Liver (tissue), 9 donors: ENCODE data around the gene SYCP2. TPM values are rescaled to one million over a fixed set of nuclear protein-coding genes. Genes with fewer than 3 reads are reported as not detected.
A peak's percentile ranks its signal among the peaks of the same experiment; 100 is the strongest.

Source experiments
- DNase-seq: peaks from one replicate; pipeline ENCODE4 v3.0.0-alpha.2; 2017; ENCODE audit warnings: low spot score
- H3K27ac ChIP-seq, 2 donors: one replicate each; pipeline ENCODE4 v1.7.0; 2013; ENCODE audit warnings: inconsistent platforms in 2 of 2, low read length in 2 of 2, control low read depth in 1 of 2, low read depth in 1 of 2, mild to moderate bottlenecking in 1 of 2
- H3K27me3 ChIP-seq, 4 donors: one replicate each; pipeline versions ENCODE4 v1.6.1 to v1.7.0; 2013; ENCODE audit warnings: low read length in 3 of 4, inconsistent platforms in 1 of 4, mild to moderate bottlenecking in 1 of 4, moderate library complexity in 1 of 4; ENCODE audit not compliant: control insufficient read depth in 4 of 4, insufficient read depth in 4 of 4
- H3K36me3 ChIP-seq, 4 donors: one replicate each; pipeline versions ENCODE4 v1.6.1 to v1.7.0; 2013; ENCODE audit warnings: low read length in 3 of 4, mild to moderate bottlenecking in 3 of 4, low read depth in 1 of 4, moderate library complexity in 1 of 4; ENCODE audit not compliant: control insufficient read depth in 4 of 4, insufficient read depth in 3 of 4
- H3K4me1 ChIP-seq, 4 donors: one replicate each; pipeline versions ENCODE4 v1.6.1 to v1.7.0; 2013; ENCODE audit warnings: low read length in 3 of 4, mild to moderate bottlenecking in 3 of 4, moderate library complexity in 1 of 4; ENCODE audit not compliant: control insufficient read depth in 4 of 4, insufficient read depth in 4 of 4
- H3K4me3 ChIP-seq, 3 donors: one replicate each; pipeline versions ENCODE4 v1.6.1 to v1.7.0; 2013; ENCODE audit warnings: low read length in 3 of 3, control low read depth in 1 of 3, low read depth in 1 of 3, mild to moderate bottlenecking in 1 of 3
- H3K9ac ChIP-seq, 2 donors: one replicate each; pipeline ENCODE4 v1.7.0; 2013; ENCODE audit warnings: low read length in 2 of 2, mild to moderate bottlenecking in 2 of 2, moderate library complexity in 2 of 2, control low read depth in 1 of 2, low read depth in 1 of 2
- H3K9me3 ChIP-seq, 4 donors: one replicate each; pipeline versions ENCODE4 v1.6.1 to v1.7.0; 2013; ENCODE audit warnings: low read length in 3 of 4; ENCODE audit not compliant: control insufficient read depth in 4 of 4
- CTCF ChIP-seq: fragments of 150-350 bp; IDR thresholded peaks from 2 replicates; pipeline ENCODE4 v1.5.1; 2017; ENCODE audit warnings: improper control_type of control experiment, low read depth, low read length; ENCODE audit not compliant: missing input control
- EGR1 ChIP-seq, 2 donors: IDR thresholded peaks; 2 replicates each; pipeline ENCODE4 v1.6.1; 2016 to 2018; ENCODE audit warnings: antibody characterized with exemption in 2 of 2, low read depth in 2 of 2
- FOXA1 ChIP-seq: IDR thresholded peaks from 2 replicates; pipeline ENCODE4 v1.6.1; 2016; ENCODE audit warnings: antibody characterized with exemption
- GABPA ChIP-seq, 2 donors: IDR thresholded peaks in 1 of 2; conservative IDR thresholded peaks in 1 of 2; 2 replicates each; pipeline ENCODE4 v1.6.1; 2016; ENCODE audit warnings: antibody characterized with exemption in 2 of 2, mild to moderate bottlenecking in 1 of 2, moderate library complexity in 1 of 2
- HNF4G ChIP-seq: IDR thresholded peaks from 2 replicates; pipeline ENCODE4 v1.6.1; 2016; ENCODE audit warnings: antibody characterized with exemption
- NR2F2 ChIP-seq: IDR thresholded peaks from 2 replicates; pipeline ENCODE4 v1.6.1; 2016; ENCODE audit warnings: antibody characterized with exemption
- RAD21 ChIP-seq, 2 donors: IDR thresholded peaks; 2 replicates each; pipeline ENCODE4 v1.6.1; 2016; ENCODE audit warnings: antibody characterized with exemption in 2 of 2, mild to moderate bottlenecking in 2 of 2
- REST ChIP-seq: IDR thresholded peaks from 2 replicates; pipeline ENCODE4 v1.6.1; 2016; ENCODE audit warnings: antibody characterized with exemption, mild to moderate bottlenecking
- RXRA ChIP-seq, 2 donors: IDR thresholded peaks; 2 replicates each; pipeline ENCODE4 v1.6.1; 2017 to 2018; ENCODE audit warnings: antibody characterized with exemption in 2 of 2, mild to moderate bottlenecking in 1 of 2
- SP1 ChIP-seq: IDR thresholded peaks from 2 replicates; pipeline ENCODE4 v1.6.1; 2018; ENCODE audit warnings: antibody characterized with exemption, mild to moderate bottlenecking
- TAF1 ChIP-seq: conservative IDR thresholded peaks from 2 replicates; pipeline ENCODE4 v1.6.1; 2016; ENCODE audit warnings: antibody characterized with exemption, mild to moderate bottlenecking
- YY1 ChIP-seq: IDR thresholded peaks from 2 replicates; pipeline ENCODE4 v1.6.1; 2016; ENCODE audit warnings: antibody characterized with exemption, mild to moderate bottlenecking
- WGBS: extraction: QIAGEN DNeasy Blood & Tissue Kit; methylation state at CpG from one replicate; pipeline ENCODE4 v1.1.7; 2013; 5-methylcytosine and 5-hydroxymethylcytosine counted together
- polyA plus RNA-seq, 2 donors: library from polyadenylated mRNA; stranded (reverse) in 1 of 2; unstranded in 1 of 2; fragments of 200-250 nt in 1 of 2; fragments of >200 nt in 1 of 2; fragmentation: Nextera tagmentation in 1 of 2; extraction: Ambion mirVana in 1 of 2; gene quantifications; one replicate each; pipeline versions ENCODE4 v1.2.1 to v1.2.3, GENCODE V29; 2013 to 2015
- total RNA-seq, 2 donors: library from RNA; depleted of rRNA; stranded (reverse); fragments of >200 nt; gene quantifications; one replicate each; pipeline ENCODE4 v1.2.3, GENCODE V29; 2014
- TF ChIP-seq, protein P1 (sequence below): IDR thresholded peaks from 2 replicates; pipeline ENCODE4 v1.6.1; 2016; ENCODE audit warnings: antibody characterized with exemption
- TF ChIP-seq, protein P2 (sequence below): IDR thresholded peaks from 2 replicates; pipeline ENCODE4 v1.6.1; 2016; ENCODE audit warnings: antibody characterized with exemption
- donor health status: healthy.
- donor health status: healthy.
- donor health status: healthy.
- donor health status: healthy.
- donor health status: healthy.

SYCP2 gene
- total and polyA plus RNA-seq, 4 donors = 0.07 to 0.84 (median 0.38) TPM

- TF ChIP-seq YY1 (no peak), RAD21 (IDR thresholded peaks at IDR 0.05) (no peak)
- H3K9ac ChIP-seq = no peak overlapping the region
- no peak overlapping the region for H3K4me3 ChIP-seq
- no peaks in the 10 kb centered on the region for H3K36me3 ChIP-seq
- WGBS = 83% methylated on average over 4 of the region's 4 CpGs
- DNase-seq = no peak
- peaks cover 0 to 2% (median 0%) of the 10 kb centered on the region in 4 donors for H3K9me3 ChIP-seq
- H3K27me3 ChIP-seq = peaks cover 0 to 8% (median 0%) of the 10 kb centered on the region in 4 donors
- H3K4me1 ChIP-seq = peaks cover 8 to 23% (median 22%) of the 10 kb centered on the region in 4 donors
- H3K27ac ChIP-seq = no peak overlapping the region
Observed at GRCh38 chr20:59936409-59936808, 3.0 kb upstream of the SYCP2 start.

DNA sequence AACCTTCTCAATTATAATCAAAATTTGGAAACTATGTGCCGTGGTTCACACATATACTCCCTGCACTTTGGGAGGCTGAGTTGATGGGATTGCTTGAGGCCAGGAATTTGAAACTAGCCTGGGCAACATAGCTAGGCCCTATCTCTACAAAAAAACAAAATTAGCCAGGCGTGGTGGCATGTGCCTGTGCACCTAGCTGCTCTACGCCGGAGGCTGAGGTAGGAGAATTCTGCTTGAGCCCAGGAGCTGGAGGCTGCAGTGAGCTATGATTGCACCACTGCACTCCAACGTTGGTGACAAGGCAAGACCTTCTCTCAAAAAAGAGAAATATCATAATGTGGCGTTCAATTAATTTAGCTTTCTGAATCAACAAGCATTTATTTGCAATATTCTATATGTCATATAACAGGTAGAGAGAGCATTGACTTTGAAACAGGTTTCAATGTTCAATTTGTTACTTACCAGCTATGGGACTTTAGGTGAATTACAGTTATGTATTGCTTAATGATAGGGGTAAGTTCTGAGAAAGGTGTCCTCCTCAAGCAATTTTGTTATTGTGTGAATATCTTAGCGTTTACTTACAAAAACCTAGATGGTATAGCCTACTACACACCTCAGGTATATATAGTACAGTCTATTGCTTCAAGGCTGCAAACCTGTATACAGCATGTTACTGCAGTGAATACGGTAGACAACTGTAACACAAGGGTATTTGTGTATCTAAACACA is 2.2 kb upstream of the SYCP2 start:
- H3K4me1 ChIP-seq = peaks cover 2 to 23% (median 15%) of the 10 kb centered on the region in 4 donors
- H3K9ac ChIP-seq = no peak overlapping the region
- 96% methylated on average over 8 of the region's 8 CpGs for WGBS
- no peak overlapping the region for H3K27ac ChIP-seq
- TF ChIP-seq RXRA (IDR thresholded peaks at IDR 0.05) = no peak
- TF ChIP-seq GABPA (IDR thresholded peaks at IDR 0.05 in 1 of 2, conservative IDR thresholded peaks at IDR 0.05 in 1 of 2) = no peak
- no peak for TF ChIP-seq CTCF
- no peak for TF ChIP-seq FOXA1
- no peak for TF ChIP-seq SP1
- TF ChIP-seq EGR1 (IDR thresholded peaks at IDR 0.05; ENCODE audit: low read depth in 2 of 2) = no peak
- TF ChIP-seq NR2F2 = no peak
- TF ChIP-seq TAF1 = no peak
- TF ChIP-seq, protein P1, sequence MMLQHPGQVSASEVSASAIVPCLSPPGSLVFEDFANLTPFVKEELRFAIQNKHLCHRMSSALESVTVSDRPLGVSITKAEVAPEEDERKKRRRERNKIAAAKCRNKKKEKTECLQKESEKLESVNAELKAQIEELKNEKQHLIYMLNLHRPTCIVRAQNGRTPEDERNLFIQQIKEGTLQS = no peak
- TF ChIP-seq HNF4G = no peak
- DNase-seq = no peak
- peaks cover 0 to 2% (median 0%) of the 10 kb centered on the region in 4 donors for H3K9me3 ChIP-seq
- H3K27me3 ChIP-seq = peaks cover 0 to 8% (median 0%) of the 10 kb centered on the region in 4 donors
- H3K36me3 ChIP-seq = no peaks in the 10 kb centered on the region
- no peak overlapping the region for H3K4me3 ChIP-seq

GRCh38 chr20:59933849-59934585 is 580 bp upstream of the SYCP2 start:
- H3K4me1 ChIP-seq = peaks cover 0 to 14% (median 8%) of the 10 kb centered on the region in 4 donors
- H3K27ac ChIP-seq = peak overlapping the region; percentile 46 to 49
- peak overlapping the region in 2 of 3 donors; percentile 36 to 48 for H3K4me3 ChIP-seq
- H3K36me3 ChIP-seq = no peaks in the 10 kb centered on the region
- WGBS = 12% methylated on average over 59 of the region's 59 CpGs
- no peak overlapping the region for H3K9ac ChIP-seq
- H3K9me3 ChIP-seq = no peaks in the 10 kb centered on the region
- DNase-seq = peak; percentile 79
- TF ChIP-seq, protein P2, sequence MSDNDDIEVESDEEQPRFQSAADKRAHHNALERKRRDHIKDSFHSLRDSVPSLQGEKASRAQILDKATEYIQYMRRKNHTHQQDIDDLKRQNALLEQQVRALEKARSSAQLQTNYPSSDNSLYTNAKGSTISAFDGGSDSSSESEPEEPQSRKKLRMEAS = no peak
- TF ChIP-seq GABPA (IDR thresholded peaks at IDR 0.05 in 1 of 2, conservative IDR thresholded peaks at IDR 0.05 in 1 of 2) (no peak), REST (peak; percentile 83), RAD21 (IDR thresholded peaks at IDR 0.05) (peak in 1 of 2 donors; percentile 52), CTCF (peak; percentile 65)
- H3K27me3 ChIP-seq = peaks cover 0 to 8% (median 1%) of the 10 kb centered on the region in 4 donors
